Coronary artery (tissue), 2 donors: ENCODE results near the gene CARM1.

Experiments used
- DNase-seq: peaks from one replicate; pipeline ENCODE4 v3.0.0-alpha.2; 2017; ENCODE audit warnings: low spot score
- H3K27ac ChIP-seq, 2 donors: fragments of 200-600 bp; sonication (generic); one replicate each; pipeline ENCODE4 v1.5.1; 2016 to 2019
- H3K4me3 ChIP-seq: fragments of 200-600 bp; sonication (generic); 2 replicates; pipeline ENCODE4 v1.5.1; 2016; ENCODE audit warnings: mild to moderate bottlenecking, moderate library complexity
- CTCF ChIP-seq: fragments of 200-600 bp; sonication (generic); IDR thresholded peaks from one replicate; pipeline ENCODE4 v1.5.1; 2019; ENCODE audit warnings: antibody characterized with exemption

Gene CARM1

DNA sequence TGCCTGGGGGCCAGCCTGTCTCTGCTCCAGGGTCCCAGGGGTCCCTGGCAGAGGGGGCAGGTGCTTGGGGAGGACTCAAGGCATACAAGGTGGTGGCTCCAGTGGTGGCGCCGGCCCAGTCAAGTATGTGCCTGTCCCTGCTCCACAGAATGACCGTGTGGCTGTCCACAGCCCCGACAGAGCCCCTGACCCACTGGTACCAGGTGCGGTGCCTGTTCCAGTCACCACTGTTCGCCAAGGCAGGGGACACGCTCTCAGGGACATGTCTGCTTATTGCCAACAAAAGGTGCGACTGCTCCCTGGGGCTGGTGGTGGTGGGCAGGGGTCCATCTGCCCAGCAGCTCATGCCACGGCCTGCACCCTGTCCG, 48.9 kb downstream of the CARM1 start:
- DNase-seq, result no peak
- no peak for TF ChIP-seq CTCF
- no peak overlapping the region for H3K4me3 ChIP-seq
- H3K27ac ChIP-seq, result no peak overlapping the region

DNA sequence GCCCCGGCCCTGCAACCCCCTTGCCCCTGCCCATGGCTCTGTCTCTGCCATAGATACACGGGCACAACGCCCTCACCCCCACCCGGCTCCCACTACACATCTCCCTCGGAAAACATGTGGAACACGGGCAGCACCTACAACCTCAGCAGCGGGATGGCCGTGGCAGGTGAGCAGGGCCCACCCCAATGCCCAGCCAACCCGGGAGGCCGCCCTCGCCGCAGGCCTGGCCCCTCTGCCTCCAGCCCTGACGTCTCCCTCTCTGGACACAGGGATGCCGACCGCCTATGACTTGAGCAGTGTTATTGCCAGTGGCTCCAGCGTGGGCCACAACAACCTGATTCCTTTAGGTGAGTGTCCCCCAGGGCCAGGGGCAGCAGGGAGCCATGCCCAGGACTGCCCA, 49.4 kb downstream of the CARM1 start:
- no peak for TF ChIP-seq CTCF

GRCh38 chr19:10921199-10921909, 50.0 kb downstream of the CARM1 start:
- Histone ChIP-seq H3K27ac (no peak overlapping the region), H3K4me3 (no peak overlapping the region)
- DNase-seq, result no peak
- TF ChIP-seq CTCF, result no peak

More for the DNA sequence above, 49.4 kb downstream of the CARM1 start:
- no peak for DNase-seq
- Histone ChIP-seq H3K27ac (no peak overlapping the region), H3K4me3 (no peak overlapping the region)

- no peak for DNase-seq
- Histone ChIP-seq H3K27ac (no peak overlapping the region), H3K4me3 (no peak overlapping the region)
- no peak for TF ChIP-seq CTCF
These were observed 50.7 kb downstream of the CARM1 start for GRCh38 chr19:10921910-10922637.

DNA sequence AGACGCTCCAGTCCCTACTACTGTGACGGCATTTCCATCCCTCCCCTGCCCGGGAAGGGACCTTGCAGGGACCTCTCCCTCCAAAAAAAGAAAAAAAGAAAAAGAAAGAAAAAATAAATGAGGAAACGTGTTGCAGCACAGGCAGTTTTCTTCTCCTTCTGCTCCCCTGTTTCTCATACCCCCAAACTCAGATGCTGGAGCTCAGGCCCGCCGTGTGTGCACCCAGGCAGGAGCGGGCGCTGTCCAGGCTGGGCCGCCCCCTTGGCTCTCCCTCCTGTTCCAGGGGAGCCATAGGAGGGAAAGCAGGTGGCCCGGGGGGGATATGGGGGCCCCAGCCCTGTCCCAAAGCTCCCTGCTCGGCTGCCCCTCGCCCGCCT, 51.3 kb downstream of the CARM1 start:
- Histone ChIP-seq H3K27ac (no peak overlapping the region), H3K4me3 (no peak overlapping the region)
- no peak for DNase-seq
- no peak for TF ChIP-seq CTCF

GRCh38 chr19:10923260-10924112, 52.1 kb downstream of the CARM1 start:
- H3K27ac ChIP-seq, result no peak overlapping the region
- H3K4me3 ChIP-seq, result no peak overlapping the region
- TF ChIP-seq CTCF, result no peak
- DNase-seq, result no peak
